ENCODE results near the gene APP. TPM values are rescaled to one million over a fixed set of nuclear protein-coding genes. Genes with fewer than 3 reads are reported as not detected.

APP gene
- total and polyA plus RNA-seq, 7 donors, result 71.7 to 355 (median 270) TPM

DNA sequence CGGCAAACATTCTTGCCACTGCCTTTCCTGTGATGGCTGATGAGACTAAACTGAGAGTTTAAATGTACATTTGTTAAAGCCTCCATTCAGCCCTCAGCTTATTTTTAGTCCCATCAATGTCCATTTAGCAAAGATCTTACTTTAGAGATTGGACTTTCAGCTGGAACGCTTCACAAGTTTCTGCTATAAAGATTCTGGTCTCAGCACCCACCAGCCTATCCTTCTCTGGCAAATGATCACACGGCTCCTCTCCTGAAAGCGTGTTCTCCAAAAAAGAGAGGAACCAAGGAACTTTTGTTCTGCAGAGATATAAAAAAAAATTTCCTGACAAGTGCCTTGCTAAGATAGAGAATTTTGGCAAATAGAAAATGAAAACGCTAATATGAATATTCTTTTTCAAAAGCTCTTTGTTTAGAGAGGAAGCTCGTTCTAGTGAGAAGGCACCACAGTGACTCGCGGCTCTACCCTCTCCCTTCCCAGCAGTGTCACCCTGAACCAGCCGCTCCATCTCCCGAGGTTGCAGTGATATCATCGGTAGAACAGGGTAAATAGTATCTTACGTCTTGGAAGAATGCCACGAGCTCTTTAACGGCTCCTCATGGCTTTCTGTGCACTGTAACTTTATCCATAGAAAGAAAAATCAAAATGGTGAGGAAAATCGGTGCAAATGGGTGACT, 200.2 kb downstream of the APP start:
- DNase-seq, result no peak
- Histone ChIP-seq H3K4me1 (no peaks in the 10 kb centered on the region), H3K4me3 (no peak overlapping the region), H3K27me3 (no peaks in the 10 kb centered on the region), H3K27ac (peak overlapping the region in 1 of 4 donors; percentile 22), H3K9me3 (no peaks in the 10 kb centered on the region), H3K36me3 (peaks cover 0 to 49% (median 19%) of the 10 kb centered on the region in 4 donors)
- intact Hi-C loops (cut with DNase I), result no loop called here
- no peak for TF ChIP-seq EP300 (IDR thresholded peaks at IDR 0.05)
- TF ChIP-seq POLR2A (IDR thresholded peaks at IDR 0.05), result no peak
- TF ChIP-seq, protein P1, sequence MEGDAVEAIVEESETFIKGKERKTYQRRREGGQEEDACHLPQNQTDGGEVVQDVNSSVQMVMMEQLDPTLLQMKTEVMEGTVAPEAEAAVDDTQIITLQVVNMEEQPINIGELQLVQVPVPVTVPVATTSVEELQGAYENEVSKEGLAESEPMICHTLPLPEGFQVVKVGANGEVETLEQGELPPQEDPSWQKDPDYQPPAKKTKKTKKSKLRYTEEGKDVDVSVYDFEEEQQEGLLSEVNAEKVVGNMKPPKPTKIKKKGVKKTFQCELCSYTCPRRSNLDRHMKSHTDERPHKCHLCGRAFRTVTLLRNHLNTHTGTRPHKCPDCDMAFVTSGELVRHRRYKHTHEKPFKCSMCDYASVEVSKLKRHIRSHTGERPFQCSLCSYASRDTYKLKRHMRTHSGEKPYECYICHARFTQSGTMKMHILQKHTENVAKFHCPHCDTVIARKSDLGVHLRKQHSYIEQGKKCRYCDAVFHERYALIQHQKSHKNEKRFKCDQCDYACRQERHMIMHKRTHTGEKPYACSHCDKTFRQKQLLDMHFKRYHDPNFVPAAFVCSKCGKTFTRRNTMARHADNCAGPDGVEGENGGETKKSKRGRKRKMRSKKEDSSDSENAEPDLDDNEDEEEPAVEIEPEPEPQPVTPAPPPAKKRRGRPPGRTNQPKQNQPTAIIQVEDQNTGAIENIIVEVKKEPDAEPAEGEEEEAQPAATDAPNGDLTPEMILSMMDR (IDR thresholded peaks at IDR 0.05), result no peak
- TF ChIP-seq POLR2AphosphoS5 (IDR thresholded peaks at IDR 0.05), result no peak
- WGBS, 2 donors, result 54 to 76% methylated on average over 15 of the region's 15 CpGs

DNA sequence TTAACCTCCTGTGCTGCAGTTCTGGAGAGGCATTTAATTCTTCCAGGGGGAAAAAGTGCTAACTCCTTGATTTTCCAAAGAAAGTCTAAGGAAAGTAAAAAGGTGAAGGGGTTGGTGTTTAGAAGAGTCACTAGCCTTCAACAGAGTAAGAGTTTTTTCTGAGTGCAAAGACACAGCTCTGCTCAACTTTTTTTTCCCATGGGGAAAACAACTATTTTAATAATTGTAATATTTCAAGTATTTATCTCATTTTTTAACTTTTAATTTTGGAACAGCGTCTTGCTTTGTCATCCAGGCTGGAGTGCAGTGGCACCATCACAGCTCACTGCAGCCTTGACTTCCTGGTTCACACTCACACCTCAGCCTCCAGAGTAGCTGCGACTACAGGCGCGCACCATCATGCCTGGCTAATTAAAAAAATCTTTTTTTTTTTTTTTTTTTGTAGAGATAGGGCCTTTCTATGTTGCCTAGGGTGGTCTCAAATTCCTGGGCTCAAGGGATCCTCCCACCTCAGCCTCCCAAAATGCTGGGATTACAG, 202.6 kb downstream of the APP start:
- DNase-seq, result no peak
- Histone ChIP-seq H3K9me3 (no peaks in the 10 kb centered on the region), H3K4me1 (no peaks in the 10 kb centered on the region), H3K36me3 (peaks cover 0 to 25% (median 6%) of the 10 kb centered on the region in 4 donors), H3K27me3 (no peaks in the 10 kb centered on the region), H3K27ac (peak overlapping the region in 3 of 4 donors; percentile 15 to 57 (median 48)), H3K4me3 (no peak overlapping the region)
- intact Hi-C loops (cut with DNase I), result no loop called here
- TF ChIP-seq EP300 (IDR thresholded peaks at IDR 0.05) (no peak), POLR2A (IDR thresholded peaks at IDR 0.05) (no peak), POLR2AphosphoS5 (IDR thresholded peaks at IDR 0.05) (no peak)
- TF ChIP-seq, protein P1 (IDR thresholded peaks at IDR 0.05), result no peak
- WGBS, 2 donors, result 79 to 95% methylated on average over 4 of the region's 4 CpGs

DNA sequence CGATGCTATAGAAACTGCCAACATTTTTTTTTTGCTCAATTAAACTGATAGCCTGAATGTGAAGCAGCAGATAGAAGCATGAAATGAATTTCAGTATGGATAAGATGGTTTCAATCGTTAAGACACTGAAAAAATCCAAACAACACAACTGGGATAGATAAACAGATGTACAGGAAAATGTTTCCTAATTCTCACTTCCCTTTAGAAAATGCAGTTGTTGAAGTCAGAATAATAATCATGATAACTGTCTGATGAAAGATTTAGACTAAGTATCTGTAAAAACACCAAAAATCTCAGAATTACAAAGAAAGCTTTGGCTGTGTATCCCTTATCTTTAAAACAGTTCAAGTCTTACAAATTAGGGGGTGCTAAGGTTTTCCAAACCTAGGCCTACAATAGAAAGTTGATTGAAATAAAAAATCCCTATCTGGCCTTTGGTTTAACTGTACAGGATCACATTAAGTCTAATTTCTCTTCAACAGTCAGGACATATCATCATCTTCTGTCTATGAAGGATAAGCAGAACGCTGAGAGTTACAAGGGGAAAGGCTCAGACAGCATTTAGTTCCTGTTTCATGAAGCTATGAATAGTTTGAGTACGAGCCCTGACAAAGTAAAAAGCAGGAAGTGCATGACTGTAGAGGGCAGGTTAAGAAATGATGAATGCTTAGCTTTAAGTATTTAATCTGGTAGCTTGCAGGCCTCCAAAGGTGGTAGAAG, 203.2 kb downstream of the APP start:
- peaks cover 0 to 18% (median 4%) of the 10 kb centered on the region in 4 donors for H3K36me3 ChIP-seq
- WGBS, 2 donors, result 38 to 57% methylated on average over 4 of the region's 4 CpGs
- no peak for DNase-seq

GRCh38 chr21:25965951-25966707, 204.4 kb downstream of the APP start:
- Histone ChIP-seq H3K27ac (no peak overlapping the region), H3K4me3 (no peak overlapping the region), H3K9me3 (no peaks in the 10 kb centered on the region), H3K4me1 (no peaks in the 10 kb centered on the region), H3K36me3 (peaks cover 0 to 10% (median 0%) of the 10 kb centered on the region in 4 donors), H3K27me3 (no peaks in the 10 kb centered on the region)
- no peak for DNase-seq
- TF ChIP-seq, protein P1 (IDR thresholded peaks at IDR 0.05), result no peak
- TF ChIP-seq EP300 (IDR thresholded peaks at IDR 0.05) (no peak), POLR2A (IDR thresholded peaks at IDR 0.05) (no peak)
- 67 to 81% methylated on average over 3 of the region's 3 CpGs for WGBS, 2 donors
- intact Hi-C loops (cut with DNase I), result no loop called here

More for the DNA sequence above, 203.2 kb downstream of the APP start:
- no peaks in the 10 kb centered on the region for H3K9me3 ChIP-seq
- intact Hi-C loops (cut with DNase I), result no loop called here
- no peaks in the 10 kb centered on the region for H3K4me1 ChIP-seq
- H3K4me3 ChIP-seq, result no peak overlapping the region
- H3K27ac ChIP-seq, result peak overlapping the region in 3 of 4 donors; percentile 15 to 57 (median 48)
- TF ChIP-seq POLR2AphosphoS5 (IDR thresholded peaks at IDR 0.05) (no peak), EP300 (IDR thresholded peaks at IDR 0.05) (no peak), POLR2A (IDR thresholded peaks at IDR 0.05) (no peak)
- TF ChIP-seq, protein P1 (IDR thresholded peaks at IDR 0.05), result no peak
- H3K27me3 ChIP-seq, result no peaks in the 10 kb centered on the region
